ENCODE data around the gene SLC49A3. TPM values are rescaled to one million over a fixed set of nuclear protein-coding genes. Genes with fewer than 3 reads are reported as not detected.

SLC49A3 gene
- total and polyA plus RNA-seq, 2 of the 13 experiments (the other 11 are each of a cell fraction or from before 2014, with no cell fraction given), result 0.07 to 0.17 TPM

DNA sequence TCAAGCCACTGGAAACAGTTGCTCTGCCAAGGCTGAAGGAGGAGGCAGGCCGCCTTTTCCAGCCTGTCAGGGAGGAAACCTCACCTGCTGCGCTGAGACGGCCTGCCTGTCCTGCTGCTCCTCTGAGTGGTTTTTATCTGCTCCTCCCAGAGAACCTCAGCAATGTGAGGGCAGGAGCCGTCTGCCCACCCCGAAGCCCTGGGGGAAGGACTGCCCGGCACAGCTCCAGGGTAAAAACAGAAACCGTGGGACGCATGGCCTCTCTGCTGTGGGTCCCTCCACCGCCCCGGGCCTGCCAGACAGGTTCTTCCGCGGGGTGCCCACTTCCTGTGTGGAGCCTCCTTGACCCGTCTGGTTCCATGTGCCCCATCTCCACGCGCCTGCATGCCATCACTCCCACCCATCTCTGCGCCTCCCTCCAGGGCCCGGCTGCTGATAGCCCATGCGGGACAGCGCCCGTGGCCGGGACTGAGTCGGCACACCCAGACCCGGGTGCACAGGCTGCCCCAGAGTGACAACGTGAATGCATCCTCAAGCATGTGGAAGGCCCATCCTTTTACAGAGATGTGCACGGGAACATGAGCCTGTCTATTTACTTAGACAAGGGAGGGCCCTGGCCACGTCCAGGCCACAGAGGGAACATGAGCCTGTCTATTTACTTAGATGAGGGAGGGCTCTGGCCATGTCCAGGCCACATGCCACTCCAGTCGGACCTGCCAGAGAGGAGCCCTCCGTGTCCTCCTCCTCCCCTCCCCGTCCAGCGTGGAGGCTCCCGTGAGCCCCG lies 4.0 kb upstream of the SLC49A3 start (continued):
- TF ChIP-seq ZNF781 (CRISPR knock-in tag; IDR thresholded peaks at IDR 0.05; ENCODE audit: borderline replicate concordance, not compliant biosample characterization) (no peak), ZNF17 (CRISPR knock-in tag; IDR thresholded peaks at IDR 0.05) (no peak), SMAD3 (CRISPR knock-in tag; IDR thresholded peaks at IDR 0.05) (peak; percentile 71; the same call in 1 of the 2 replicates), SIX1 (CRISPR knock-in tag; IDR thresholded peaks at IDR 0.05; ENCODE audit: borderline replicate concordance) (peak; percentile 53; the same call in 1 of the 2 replicates), ELF1 (CRISPR knock-in tag; IDR thresholded peaks at IDR 0.05) (no peak; the same call in 1 of the 2 replicates), NFYC (CRISPR knock-in tag; IDR thresholded peaks at IDR 0.05) (no peak), MLLT10 (CRISPR knock-in tag; IDR thresholded peaks at IDR 0.05) (no peak), ZKSCAN5 (CRISPR knock-in tag; IDR thresholded peaks at IDR 0.05) (no peak), XBP1 (CRISPR knock-in tag; IDR thresholded peaks at IDR 0.05) (no peak), YEATS2 (CRISPR knock-in tag; IDR thresholded peaks at IDR 0.05; ENCODE audit: borderline replicate concordance) (peak; percentile 74; the same call in 1 of the 2 replicates), DNMT3B (CRISPR knock-in tag; conservative IDR thresholded peaks at IDR 0.05) (no peak), ZBTB1 (CRISPR knock-in tag; IDR thresholded peaks at IDR 0.05; ENCODE audit: borderline replicate concordance) (no peak), MIXL1 (CRISPR knock-in tag; IDR thresholded peaks at IDR 0.05) (peak; percentile 45; the same call in 1 of the 2 replicates), SNAPC2 (CRISPR knock-in tag; IDR thresholded peaks at IDR 0.05) (no peak), FOXP1 (IDR thresholded peaks at IDR 0.05) (no peak), FOXP1 (CRISPR knock-in tag; IDR thresholded peaks at IDR 0.05) (peak; percentile 62)
- TF ChIP-seq, protein P1, sequence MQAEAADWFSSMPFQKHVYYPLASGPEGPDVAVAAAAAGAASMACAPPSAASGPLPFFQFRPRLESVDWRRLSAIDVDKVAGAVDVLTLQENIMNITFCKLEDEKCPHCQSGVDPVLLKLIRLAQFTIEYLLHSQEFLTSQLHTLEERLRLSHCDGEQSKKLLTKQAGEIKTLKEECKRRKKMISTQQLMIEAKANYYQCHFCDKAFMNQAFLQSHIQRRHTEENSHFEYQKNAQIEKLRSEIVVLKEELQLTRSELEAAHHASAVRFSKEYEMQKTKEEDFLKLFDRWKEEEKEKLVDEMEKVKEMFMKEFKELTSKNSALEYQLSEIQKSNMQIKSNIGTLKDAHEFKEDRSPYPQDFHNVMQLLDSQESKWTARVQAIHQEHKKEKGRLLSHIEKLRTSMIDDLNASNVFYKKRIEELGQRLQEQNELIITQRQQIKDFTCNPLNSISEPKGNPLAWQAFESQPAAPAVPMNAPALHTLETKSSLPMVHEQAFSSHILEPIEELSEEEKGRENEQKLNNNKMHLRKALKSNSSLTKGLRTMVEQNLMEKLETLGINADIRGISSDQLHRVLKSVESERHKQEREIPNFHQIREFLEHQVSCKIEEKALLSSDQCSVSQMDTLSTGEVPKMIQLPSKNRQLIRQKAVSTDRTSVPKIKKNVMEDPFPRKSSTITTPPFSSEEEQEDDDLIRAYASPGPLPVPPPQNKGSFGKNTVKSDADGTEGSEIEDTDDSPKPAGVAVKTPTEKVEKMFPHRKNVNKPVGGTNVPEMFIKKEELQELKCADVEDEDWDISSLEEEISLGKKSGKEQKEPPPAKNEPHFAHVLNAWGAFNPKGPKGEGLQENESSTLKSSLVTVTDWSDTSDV (CRISPR knock-in tag; IDR thresholded peaks at IDR 0.05), result no peak
- TF ChIP-seq, protein P2, sequence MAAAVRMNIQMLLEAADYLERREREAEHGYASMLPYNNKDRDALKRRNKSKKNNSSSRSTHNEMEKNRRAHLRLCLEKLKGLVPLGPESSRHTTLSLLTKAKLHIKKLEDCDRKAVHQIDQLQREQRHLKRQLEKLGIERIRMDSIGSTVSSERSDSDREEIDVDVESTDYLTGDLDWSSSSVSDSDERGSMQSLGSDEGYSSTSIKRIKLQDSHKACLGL (CRISPR knock-in tag; IDR thresholded peaks at IDR 0.05), result no peak
- TF ChIP-seq, protein P3, sequence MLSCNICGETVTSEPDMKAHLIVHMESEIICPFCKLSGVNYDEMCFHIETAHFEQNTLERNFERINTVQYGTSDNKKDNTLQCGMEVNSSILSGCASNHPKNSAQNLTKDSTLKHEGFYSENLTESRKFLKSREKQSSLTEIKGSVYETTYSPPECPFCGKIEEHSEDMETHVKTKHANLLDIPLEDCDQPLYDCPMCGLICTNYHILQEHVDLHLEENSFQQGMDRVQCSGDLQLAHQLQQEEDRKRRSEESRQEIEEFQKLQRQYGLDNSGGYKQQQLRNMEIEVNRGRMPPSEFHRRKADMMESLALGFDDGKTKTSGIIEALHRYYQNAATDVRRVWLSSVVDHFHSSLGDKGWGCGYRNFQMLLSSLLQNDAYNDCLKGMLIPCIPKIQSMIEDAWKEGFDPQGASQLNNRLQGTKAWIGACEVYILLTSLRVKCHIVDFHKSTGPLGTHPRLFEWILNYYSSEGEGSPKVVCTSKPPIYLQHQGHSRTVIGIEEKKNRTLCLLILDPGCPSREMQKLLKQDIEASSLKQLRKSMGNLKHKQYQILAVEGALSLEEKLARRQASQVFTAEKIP (CRISPR knock-in tag; IDR thresholded peaks at IDR 0.05; ENCODE audit: borderline replicate concordance), result no peak
- TF ChIP-seq, protein P4, sequence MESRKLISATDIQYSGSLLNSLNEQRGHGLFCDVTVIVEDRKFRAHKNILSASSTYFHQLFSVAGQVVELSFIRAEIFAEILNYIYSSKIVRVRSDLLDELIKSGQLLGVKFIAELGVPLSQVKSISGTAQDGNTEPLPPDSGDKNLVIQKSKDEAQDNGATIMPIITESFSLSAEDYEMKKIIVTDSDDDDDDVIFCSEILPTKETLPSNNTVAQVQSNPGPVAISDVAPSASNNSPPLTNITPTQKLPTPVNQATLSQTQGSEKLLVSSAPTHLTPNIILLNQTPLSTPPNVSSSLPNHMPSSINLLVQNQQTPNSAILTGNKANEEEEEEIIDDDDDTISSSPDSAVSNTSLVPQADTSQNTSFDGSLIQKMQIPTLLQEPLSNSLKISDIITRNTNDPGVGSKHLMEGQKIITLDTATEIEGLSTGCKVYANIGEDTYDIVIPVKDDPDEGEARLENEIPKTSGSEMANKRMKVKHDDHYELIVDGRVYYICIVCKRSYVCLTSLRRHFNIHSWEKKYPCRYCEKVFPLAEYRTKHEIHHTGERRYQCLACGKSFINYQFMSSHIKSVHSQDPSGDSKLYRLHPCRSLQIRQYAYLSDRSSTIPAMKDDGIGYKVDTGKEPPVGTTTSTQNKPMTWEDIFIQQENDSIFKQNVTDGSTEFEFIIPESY (CRISPR knock-in tag; IDR thresholded peaks at IDR 0.05), result peak; percentile 66; the same call in 1 of the 2 replicates
- TF ChIP-seq, protein P5, sequence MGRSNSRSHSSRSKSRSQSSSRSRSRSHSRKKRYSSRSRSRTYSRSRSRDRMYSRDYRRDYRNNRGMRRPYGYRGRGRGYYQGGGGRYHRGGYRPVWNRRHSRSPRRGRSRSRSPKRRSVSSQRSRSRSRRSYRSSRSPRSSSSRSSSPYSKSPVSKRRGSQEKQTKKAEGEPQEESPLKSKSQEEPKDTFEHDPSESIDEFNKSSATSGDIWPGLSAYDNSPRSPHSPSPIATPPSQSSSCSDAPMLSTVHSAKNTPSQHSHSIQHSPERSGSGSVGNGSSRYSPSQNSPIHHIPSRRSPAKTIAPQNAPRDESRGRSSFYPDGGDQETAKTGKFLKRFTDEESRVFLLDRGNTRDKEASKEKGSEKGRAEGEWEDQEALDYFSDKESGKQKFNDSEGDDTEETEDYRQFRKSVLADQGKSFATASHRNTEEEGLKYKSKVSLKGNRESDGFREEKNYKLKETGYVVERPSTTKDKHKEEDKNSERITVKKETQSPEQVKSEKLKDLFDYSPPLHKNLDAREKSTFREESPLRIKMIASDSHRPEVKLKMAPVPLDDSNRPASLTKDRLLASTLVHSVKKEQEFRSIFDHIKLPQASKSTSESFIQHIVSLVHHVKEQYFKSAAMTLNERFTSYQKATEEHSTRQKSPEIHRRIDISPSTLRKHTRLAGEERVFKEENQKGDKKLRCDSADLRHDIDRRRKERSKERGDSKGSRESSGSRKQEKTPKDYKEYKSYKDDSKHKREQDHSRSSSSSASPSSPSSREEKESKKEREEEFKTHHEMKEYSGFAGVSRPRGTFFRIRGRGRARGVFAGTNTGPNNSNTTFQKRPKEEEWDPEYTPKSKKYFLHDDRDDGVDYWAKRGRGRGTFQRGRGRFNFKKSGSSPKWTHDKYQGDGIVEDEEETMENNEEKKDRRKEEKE (IDR thresholded peaks at IDR 0.05), result no peak
